HL-60 (cell line): Measurements from ENCODE around the gene AFDN.

Experiments used
- DNase-seq, 2 experiments: peaks; one replicate each; pipeline ENCODE4 v3.0.0-alpha.2; 2010 to 2020; ENCODE audit warnings: low read depth in 1 of 2, low spot score in 1 of 2
- H3K27ac ChIP-seq: fragments of 250-450 bp; sonication (Bioruptor Pico); replicated peaks from 2 replicates; pipeline ENCODE4 v1.5.1; 2020; ENCODE audit warnings: mild to moderate bottlenecking, moderate library complexity
- H3K27me3 ChIP-seq: fragments of 250-450 bp; sonication (Bioruptor Pico); 2 replicates; pipeline ENCODE4 v1.5.1; 2021; ENCODE audit warnings: mild to moderate bottlenecking, moderate library complexity; ENCODE audit not compliant: insufficient read depth, poor library complexity, severe bottlenecking
- H3K4me3 ChIP-seq: replicated peaks from 2 replicates; pipeline ENCODE4 v1.5.1; 2011; ENCODE audit warnings: mild to moderate bottlenecking, control low read depth, low read length; ENCODE audit not compliant: insufficient read depth
- CTCF ChIP-seq: IDR thresholded peaks from one replicate; pipeline ENCODE4 v1.5.1; 2011; ENCODE audit warnings: low read length, control low read depth, inconsistent platforms; ENCODE audit not compliant: insufficient read depth
- GABPA ChIP-seq: IDR thresholded peaks from 2 replicates; pipeline ENCODE4 v1.6.1; 2012; ENCODE audit warnings: low read depth
- POLR2AphosphoS5 ChIP-seq: IDR thresholded peaks from 2 replicates; pipeline ENCODE4 v1.6.1; 2012; ENCODE audit warnings: low read depth
- REST ChIP-seq: IDR thresholded peaks from 2 replicates; pipeline ENCODE4 v1.6.1; 2012; ENCODE audit warnings: low read depth; ENCODE audit not compliant: insufficient replicate concordance
- SPI1 ChIP-seq: IDR thresholded peaks from 2 replicates; pipeline ENCODE4 v1.6.1; 2012; ENCODE audit warnings: low read depth, mild to moderate bottlenecking, borderline replicate concordance

Gene AFDN

GRCh38 chr6:168012431-168013249 lies 185.9 kb downstream of the AFDN start:
- no peak for DNase-seq
- no peak overlapping the region for H3K27ac ChIP-seq
- no peak overlapping the region for H3K4me3 ChIP-seq
- TF ChIP-seq GABPA (no peak), CTCF (no peak), SPI1 (no peak), REST (no peak), POLR2AphosphoS5 (no peak)
- no peaks in the 10 kb centered on the region for H3K27me3 ChIP-seq

- TF ChIP-seq REST (no peak), GABPA (no peak), POLR2AphosphoS5 (no peak), SPI1 (no peak), CTCF (no peak)
- H3K27ac ChIP-seq, result no peak overlapping the region
- no peak overlapping the region for H3K4me3 ChIP-seq
- DNase-seq, result no peak
- no peaks in the 10 kb centered on the region for H3K27me3 ChIP-seq
These were observed 186.7 kb downstream of the AFDN start for GRCh38 chr6:168013250-168013915.

- no peak for DNase-seq
- no peaks in the 10 kb centered on the region for H3K27me3 ChIP-seq
- TF ChIP-seq REST (no peak), CTCF (no peak), SPI1 (no peak), GABPA (no peak), POLR2AphosphoS5 (no peak)
- H3K27ac ChIP-seq, result no peak overlapping the region
- H3K4me3 ChIP-seq, result no peak overlapping the region
These were observed 187.7 kb downstream of the AFDN start for GRCh38 chr6:168014428-168014827.
